Fibroblast of villous mesenchyme (primary cell): Measurements from ENCODE around the gene TOLLIP. TPM values are rescaled to one million over a fixed set of nuclear protein-coding genes. Genes with fewer than 3 reads are reported as not detected.

Experiments used
- DNase-seq: peaks from one replicate; pipeline ENCODE4 v3.0.0-alpha.2; 2010; ENCODE audit warnings: low read depth
- H3K4me3 ChIP-seq: 2 replicates; pipeline ENCODE4 v1.5.1; 2011; ENCODE audit warnings: low read depth, mild to moderate bottlenecking, low read length
- CTCF ChIP-seq: IDR thresholded peaks from 2 replicates; pipeline ENCODE4 v1.5.1; 2012; ENCODE audit warnings: low read depth, mild to moderate bottlenecking, low read length; ENCODE audit not compliant: insufficient read depth
- total RNA-seq: library from RNA; depleted of rRNA; stranded (reverse); fragments of >200 nt; gene quantifications from 2 replicates; pipeline ENCODE4 v1.2.3, GENCODE V29; 2012

The TOLLIP gene
- total RNA-seq, 1 donor = 27.2 TPM

GRCh38 chr11:1297576-1298473 lies 11.6 kb downstream of the TOLLIP start:
- no peak overlapping the region for H3K4me3 ChIP-seq
- TF ChIP-seq CTCF = no peak
- no peak for DNase-seq

- DNase-seq = no peak
- no peak overlapping the region for H3K4me3 ChIP-seq
- no peak for TF ChIP-seq CTCF
Observed at GRCh38 chr11:1297011-1297575, 12.3 kb downstream of the TOLLIP start.

GRCh38 chr11:1296287-1296686 lies 13.1 kb downstream of the TOLLIP start:
- no peak overlapping the region for H3K4me3 ChIP-seq
- TF ChIP-seq CTCF = no peak
- no peak for DNase-seq

GRCh38 chr11:1295591-1295990 lies 13.8 kb downstream of the TOLLIP start:
- H3K4me3 ChIP-seq = no peak overlapping the region
- no peak for DNase-seq
- no peak for TF ChIP-seq CTCF

- H3K4me3 ChIP-seq = no peak overlapping the region
- TF ChIP-seq CTCF = no peak
- DNase-seq = no peak
Observed at GRCh38 chr11:1295086-1295485, 14.3 kb downstream of the TOLLIP start.

GRCh38 chr11:1293619-1294015 lies 15.8 kb downstream of the TOLLIP start:
- no peak overlapping the region for H3K4me3 ChIP-seq
- no peak for DNase-seq
- TF ChIP-seq CTCF = peak; percentile 36
